Peyer's patch (tissue), 4 donors: Measurements from ENCODE around the gene CCDC187.

Experiments used
- CTCF ChIP-seq, 6 experiments: fragments of 450-650 bp in 4 of 6; fragments of 200-600 bp in 2 of 6; sonication (generic) in 1 of 6; IDR thresholded peaks; one replicate each; pipeline ENCODE4 v1.5.1; 2017 to 2019; ENCODE audit warnings: antibody characterized with exemption in 6 of 6, mild to moderate bottlenecking in 3 of 6, moderate library complexity in 1 of 6
- POLR2A ChIP-seq, 2 donors: fragments of 450-650 bp; IDR thresholded peaks; one replicate each; pipeline ENCODE4 v1.5.1; 2017; ENCODE audit warnings: antibody characterized with exemption in 2 of 2, mild to moderate bottlenecking in 2 of 2, moderate library complexity in 2 of 2

- no peak for TF ChIP-seq CTCF (IDR thresholded peaks at IDR 0.05)
- no peak for TF ChIP-seq POLR2A (IDR thresholded peaks at IDR 0.05)
Measured at GRCh38 chr9:136342181-136343120, 38.6 kb upstream of the CCDC187 start.
